ENCODE results near the gene MSL1.

The MSL1 gene

DNA sequence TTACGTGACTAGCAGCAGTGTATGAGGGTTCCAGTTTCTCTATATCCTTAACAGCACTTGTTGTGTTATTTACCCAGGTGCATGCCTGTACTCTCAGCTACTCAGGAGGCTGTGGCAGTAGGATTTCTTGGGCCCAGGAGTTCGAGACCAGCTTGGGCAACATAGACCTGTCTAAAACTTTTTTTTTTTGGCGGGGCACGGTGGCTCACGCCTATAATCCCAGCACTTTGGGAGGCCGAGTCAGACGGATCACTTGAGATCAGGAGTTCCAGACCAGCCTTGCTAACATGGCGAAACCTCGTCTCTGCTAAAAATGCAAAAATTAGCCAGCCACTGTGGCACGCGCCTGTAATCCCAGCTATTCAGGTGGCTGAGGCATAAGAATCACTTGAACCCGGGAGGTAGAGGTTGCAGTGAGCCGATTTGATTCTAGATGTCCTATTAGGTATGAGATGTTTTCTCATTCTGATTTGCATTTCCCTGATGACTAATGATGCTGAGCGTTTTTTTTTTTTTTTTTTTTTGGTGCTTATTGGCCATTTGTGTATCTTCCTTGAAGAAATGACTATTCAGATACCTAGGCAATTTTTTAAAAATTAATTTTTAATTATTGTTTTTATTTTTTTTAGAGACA, 31.9 kb downstream of the MSL1 start:
- no peak for DNase-seq (ENCODE audit: low spot score)
- H3K27ac ChIP-seq: no peak overlapping the region
- no peak for TF ChIP-seq CTCF (IDR thresholded peaks at IDR 0.05)
- H3K4me3 ChIP-seq: no peak overlapping the region

- DNase-seq (ENCODE audit: low spot score): no peak
- Histone ChIP-seq H3K4me3 (no peak overlapping the region), H3K27ac (peak overlapping the region in 1 of 2 donors; percentile 34)
- TF ChIP-seq CTCF (IDR thresholded peaks at IDR 0.05): no peak
These were observed 36.2 kb downstream of the MSL1 start for GRCh38 chr17:40157973-40158372.

- Histone ChIP-seq H3K4me3 (no peak overlapping the region), H3K27ac (peak overlapping the region in 1 of 2 donors; percentile 34)
- no peak for TF ChIP-seq CTCF (IDR thresholded peaks at IDR 0.05)
- DNase-seq (ENCODE audit: low spot score): no peak
These were observed 36.8 kb downstream of the MSL1 start for GRCh38 chr17:40158438-40159013.

DNA sequence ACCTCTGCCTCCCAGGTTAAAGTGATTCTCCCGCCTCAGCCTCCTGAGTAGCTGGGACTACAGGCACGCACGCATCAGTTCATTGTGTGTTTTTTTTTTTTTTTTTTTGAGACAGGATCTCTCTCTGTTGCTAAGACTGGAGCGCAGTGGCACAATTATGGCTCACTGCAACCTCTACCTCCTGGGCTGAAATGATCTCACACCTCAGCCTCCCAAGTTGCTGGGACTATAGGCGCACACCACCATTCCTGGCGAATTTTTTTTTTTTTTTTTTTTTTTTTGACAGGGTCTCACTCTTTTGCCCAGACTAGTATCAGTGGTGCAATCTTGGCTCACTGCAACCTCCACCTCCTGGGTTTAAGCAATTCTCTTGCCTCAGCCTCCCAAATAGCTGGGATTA, 37.7 kb downstream of the MSL1 start:
- Histone ChIP-seq H3K27ac (no peak overlapping the region), H3K4me3 (no peak overlapping the region)
- TF ChIP-seq CTCF (IDR thresholded peaks at IDR 0.05): no peak
- DNase-seq (ENCODE audit: low spot score): no peak

DNA sequence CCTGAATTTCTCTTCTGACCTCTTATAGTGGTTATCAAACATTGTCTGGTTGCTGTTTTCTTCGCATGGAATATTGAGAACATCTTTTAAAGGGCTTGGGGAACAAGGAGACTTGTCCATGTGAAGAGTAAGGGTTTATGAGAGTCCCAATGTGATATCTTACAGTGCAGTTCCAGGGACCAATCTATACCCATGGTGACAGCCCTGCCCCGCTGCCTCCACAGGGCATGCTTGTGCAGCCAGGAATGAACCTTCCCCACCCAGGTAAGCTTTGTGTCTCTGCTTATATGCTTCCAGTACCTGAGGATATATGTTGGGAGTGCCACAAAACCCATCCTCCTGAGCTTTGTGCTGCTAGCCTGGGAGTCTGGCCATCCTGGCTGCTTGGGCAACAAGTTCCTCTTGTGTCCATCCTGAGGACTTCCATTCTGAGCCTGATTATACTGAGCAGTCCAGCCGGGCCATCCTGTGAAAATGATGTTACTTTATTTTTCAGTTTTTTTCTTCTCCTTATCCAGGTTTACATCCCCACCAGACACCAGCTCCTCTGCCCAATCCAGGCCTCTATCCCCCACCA, 46.0 kb downstream of the MSL1 start:
- DNase-seq (ENCODE audit: low spot score): no peak
- no peak overlapping the region for H3K4me3 ChIP-seq
- peak overlapping the region in 1 of 2 donors; percentile 81 for H3K27ac ChIP-seq
- TF ChIP-seq CTCF (IDR thresholded peaks at IDR 0.05): no peak

DNA sequence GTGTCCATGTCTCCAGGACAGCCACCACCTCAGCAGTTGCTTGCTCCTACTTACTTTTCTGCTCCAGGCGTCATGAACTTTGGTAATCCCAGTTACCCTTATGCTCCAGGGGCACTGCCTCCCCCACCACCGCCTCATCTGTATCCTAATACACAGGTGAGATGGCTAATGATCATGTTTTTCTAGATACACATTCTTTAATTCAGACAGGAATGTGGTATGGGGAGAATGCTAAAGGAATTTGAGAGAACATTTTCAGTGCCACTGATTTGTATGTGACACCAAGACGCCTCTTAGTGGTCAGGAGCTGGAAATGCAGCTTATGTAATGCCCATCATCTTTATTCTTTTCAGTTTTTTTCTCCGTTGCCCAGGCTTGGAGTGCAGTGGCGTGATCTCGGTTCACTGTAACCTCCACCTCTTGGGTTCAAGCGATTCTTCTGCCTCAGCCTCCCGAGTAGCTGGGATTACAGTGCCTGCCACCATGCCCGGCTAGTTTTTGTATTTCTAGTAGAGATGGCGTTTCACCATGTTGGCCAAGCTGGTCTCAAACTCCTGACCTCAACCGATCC, 46.6 kb downstream of the MSL1 start:
- peak; percentile 83 for TF ChIP-seq CTCF (IDR thresholded peaks at IDR 0.05)
- Histone ChIP-seq H3K27ac (peak overlapping the region in 1 of 2 donors; percentile 81), H3K4me3 (no peak overlapping the region)
- DNase-seq (ENCODE audit: low spot score): no peak
